ENCODE measurements around the gene CDX1.

DNA sequence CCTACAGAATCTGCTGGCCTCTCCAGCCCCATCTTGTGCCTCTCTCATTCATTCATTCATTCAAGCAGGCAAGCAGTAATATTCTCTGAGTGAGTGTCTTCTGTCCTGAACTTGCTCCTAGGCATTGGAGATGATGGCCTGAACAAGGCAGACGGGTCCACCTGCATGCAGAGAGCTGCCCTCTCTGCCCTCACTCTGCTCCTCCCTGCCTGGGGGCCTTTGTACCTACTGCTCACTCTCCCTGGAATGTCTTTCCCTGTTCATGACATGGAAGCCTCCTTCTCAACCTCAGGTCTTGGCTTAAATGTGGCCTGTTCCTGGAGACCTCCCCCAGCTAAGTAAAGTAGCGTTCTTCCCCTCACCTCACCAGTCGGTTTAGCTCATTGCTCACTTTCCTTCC, 6.6 kb downstream of the CDX1 start:
- TF ChIP-seq, protein P1, sequence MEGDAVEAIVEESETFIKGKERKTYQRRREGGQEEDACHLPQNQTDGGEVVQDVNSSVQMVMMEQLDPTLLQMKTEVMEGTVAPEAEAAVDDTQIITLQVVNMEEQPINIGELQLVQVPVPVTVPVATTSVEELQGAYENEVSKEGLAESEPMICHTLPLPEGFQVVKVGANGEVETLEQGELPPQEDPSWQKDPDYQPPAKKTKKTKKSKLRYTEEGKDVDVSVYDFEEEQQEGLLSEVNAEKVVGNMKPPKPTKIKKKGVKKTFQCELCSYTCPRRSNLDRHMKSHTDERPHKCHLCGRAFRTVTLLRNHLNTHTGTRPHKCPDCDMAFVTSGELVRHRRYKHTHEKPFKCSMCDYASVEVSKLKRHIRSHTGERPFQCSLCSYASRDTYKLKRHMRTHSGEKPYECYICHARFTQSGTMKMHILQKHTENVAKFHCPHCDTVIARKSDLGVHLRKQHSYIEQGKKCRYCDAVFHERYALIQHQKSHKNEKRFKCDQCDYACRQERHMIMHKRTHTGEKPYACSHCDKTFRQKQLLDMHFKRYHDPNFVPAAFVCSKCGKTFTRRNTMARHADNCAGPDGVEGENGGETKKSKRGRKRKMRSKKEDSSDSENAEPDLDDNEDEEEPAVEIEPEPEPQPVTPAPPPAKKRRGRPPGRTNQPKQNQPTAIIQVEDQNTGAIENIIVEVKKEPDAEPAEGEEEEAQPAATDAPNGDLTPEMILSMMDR (IDR thresholded peaks at IDR 0.05) = no peak
- TF ChIP-seq POLR2A (IDR thresholded peaks at IDR 0.05) (no peak), POLR2AphosphoS5 (IDR thresholded peaks at IDR 0.05) (no peak)
